ENCODE data around the gene ANXA3. TPM values are rescaled to one million over a fixed set of nuclear protein-coding genes. Genes with fewer than 3 reads are reported as not detected.

Gene ANXA3
- total RNA-seq, 4 donors from 2014 or later: 98.4 to 216 (median 186) TPM

GRCh38 chr4:78627046-78627965 is 75.7 kb downstream of the ANXA3 start:
- Histone ChIP-seq H3K27ac (replicated peaks in 1 of 4) (no peak overlapping the region), H3K36me3 (no peaks in the 10 kb centered on the region), H3K4me3 (no peak overlapping the region), H3K27me3 (no peaks in the 10 kb centered on the region), H3K4me1 (peaks cover 0 to 6% (median 2%) of the 10 kb centered on the region in 4 donors), H3K9me3 (no peaks in the 10 kb centered on the region)
- no peak for TF ChIP-seq POLR2AphosphoS5 (IDR thresholded peaks at IDR 0.05)
- TF ChIP-seq CTCF (IDR thresholded peaks at IDR 0.05): no peak
- no peak for TF ChIP-seq POLR2A (IDR thresholded peaks at IDR 0.05; ENCODE audit: low read depth)
- no peak for TF ChIP-seq EP300 (IDR thresholded peaks at IDR 0.05)
- 91% methylated on average over 3 of the region's 3 CpGs for WGBS
- intact Hi-C loops (cut with DNase I): no loop called here
- DNase-seq (ENCODE audit: extremely low spot score): no peak

GRCh38 chr4:78627966-78628678 is 76.6 kb downstream of the ANXA3 start:
- Histone ChIP-seq H3K4me3 (no peak overlapping the region), H3K36me3 (no peaks in the 10 kb centered on the region), H3K4me1 (peaks cover 0 to 6% (median 2%) of the 10 kb centered on the region in 4 donors), H3K27me3 (no peaks in the 10 kb centered on the region), H3K9me3 (no peaks in the 10 kb centered on the region), H3K27ac (replicated peaks in 1 of 4) (no peak overlapping the region)
- no peak for DNase-seq (ENCODE audit: extremely low spot score)
- WGBS: 94% methylated on average over 4 of the region's 4 CpGs
- intact Hi-C loops (cut with DNase I): no loop called here
- no peak for TF ChIP-seq POLR2AphosphoS5 (IDR thresholded peaks at IDR 0.05)
- no peak for TF ChIP-seq EP300 (IDR thresholded peaks at IDR 0.05)
- TF ChIP-seq CTCF (IDR thresholded peaks at IDR 0.05): no peak
- no peak for TF ChIP-seq POLR2A (IDR thresholded peaks at IDR 0.05; ENCODE audit: low read depth)

GRCh38 chr4:78629991-78630541 is 78.5 kb downstream of the ANXA3 start:
- H3K27ac ChIP-seq (replicated peaks in 1 of 4): no peak overlapping the region
- H3K27me3 ChIP-seq: no peaks in the 10 kb centered on the region
- intact Hi-C loops (cut with DNase I): no loop called here
- peaks cover 0 to 16% (median 3%) of the 10 kb centered on the region in 4 donors for H3K4me1 ChIP-seq
- no peak overlapping the region for H3K4me3 ChIP-seq
- H3K36me3 ChIP-seq: no peaks in the 10 kb centered on the region
- 83% methylated on average over 4 of the region's 4 CpGs for WGBS
- DNase-seq (ENCODE audit: extremely low spot score): no peak
- TF ChIP-seq CTCF (IDR thresholded peaks at IDR 0.05) (no peak), EP300 (IDR thresholded peaks at IDR 0.05) (no peak), POLR2AphosphoS5 (IDR thresholded peaks at IDR 0.05) (no peak), POLR2A (IDR thresholded peaks at IDR 0.05; ENCODE audit: low read depth) (no peak)
- H3K9me3 ChIP-seq: no peaks in the 10 kb centered on the region

- TF ChIP-seq EP300 (IDR thresholded peaks at IDR 0.05) (no peak), POLR2AphosphoS5 (IDR thresholded peaks at IDR 0.05) (no peak), CTCF (IDR thresholded peaks at IDR 0.05) (no peak), POLR2A (IDR thresholded peaks at IDR 0.05; ENCODE audit: low read depth) (no peak)
- WGBS: 75% methylated on average over 2 of the region's 2 CpGs
- Histone ChIP-seq H3K9me3 (no peaks in the 10 kb centered on the region), H3K4me1 (peaks cover 0 to 16% (median 3%) of the 10 kb centered on the region in 4 donors), H3K27ac (replicated peaks in 1 of 4) (peak overlapping the region in 1 of 4 donors; percentile 4), H3K36me3 (no peaks in the 10 kb centered on the region), H3K27me3 (no peaks in the 10 kb centered on the region), H3K4me3 (no peak overlapping the region)
- intact Hi-C loops (cut with DNase I): no loop called here
- no peak for DNase-seq (ENCODE audit: extremely low spot score)
Observed at GRCh38 chr4:78630615-78631014, 79.0 kb downstream of the ANXA3 start.

Data from esophagus muscularis mucosa (tissue), 4 donors.